Endothelial cell of umbilical vein (primary cell): ENCODE measurements around the gene SESN3. TPM values are rescaled to one million over a fixed set of nuclear protein-coding genes. Genes with fewer than 3 reads are reported as not detected.

Experiments used
- BruUV-seq: library from RNA; stranded (reverse); fragments of 400-500 nt; replicated peaks from 2 replicates; lab custom pipeline; 2021; lab: Mats Ljungman, UMichigan
- CTCF ChIA-PET: fragments of 300-600, 350-600 bp; sonication (Branson Sonifier 250); formaldehyde crosslinking; loops from one replicate; lab custom pipeline; 2021; ENCODE audit warnings: antibody characterized with exemption, inconsistent platforms; lab: Charles Lee
- POLR2A ChIA-PET: fragments of 300-600, 350-600 bp; sonication (Branson Sonifier 250); formaldehyde crosslinking; loops from one replicate; lab custom pipeline; 2021; ENCODE audit warnings: antibody characterized with exemption, inconsistent platforms; lab: Charles Lee
- DNase-seq: peaks from one replicate; pipeline ENCODE4 v3.0.0-alpha.2; 2011; ENCODE audit warnings: low read depth, low spot score
- FAIRE-seq: peaks from 2 replicates; lab custom pipeline; 2011; peaks lifted over from hg19 to GRCh38; lab: Jason Lieb, UNC
- H2AFZ ChIP-seq: 2 replicates; pipeline ENCODE4 v1.6.0; 2012; ENCODE audit warnings: low read depth, low read length, control low read depth, inconsistent platforms
- H3K27ac ChIP-seq: 2 replicates; pipeline ENCODE4 v1.5.1; 2011; ENCODE audit warnings: low read depth, mild to moderate bottlenecking, control low read depth, low read length, moderate library complexity; ENCODE audit not compliant: insufficient read depth
- H3K27me3 ChIP-seq, 2 experiments: 2 replicates each; pipeline versions ENCODE4 v1.6.0 to v1.6.1; 2011; ENCODE audit warnings: low read length in 2 of 2, mixed read lengths in 1 of 2; ENCODE audit not compliant: control insufficient read depth in 2 of 2, insufficient read depth in 2 of 2
- H3K36me3 ChIP-seq, 2 experiments: 2 replicates in 1 of 2; 3 replicates in 1 of 2; pipeline ENCODE4 v1.5.1; 2011; ENCODE audit warnings: low read length in 2 of 2, mild to moderate bottlenecking in 1 of 2, moderate library complexity in 1 of 2; ENCODE audit not compliant: control insufficient read depth in 2 of 2, insufficient read depth in 2 of 2; ENCODE audit errors: extremely low read depth in 1 of 2
- H3K4me1 ChIP-seq: 3 replicates; pipeline ENCODE4 v1.5.1; 2011; ENCODE audit warnings: mild to moderate bottlenecking, low read length; ENCODE audit not compliant: control insufficient read depth, insufficient read depth; ENCODE audit errors: extremely low read depth
- H3K4me2 ChIP-seq: 2 replicates; pipeline ENCODE4 v1.6.1; 2011; ENCODE audit warnings: low read length, control low read depth, mixed read lengths; ENCODE audit not compliant: insufficient read depth
- H3K4me3 ChIP-seq, 3 experiments: fragments of 200-600 bp in 1 of 3; sonication (generic), shearing (Covaris generic) in 1 of 3; replicated peaks in 1 of 3; 2 replicates each; pipeline ENCODE4 v1.5.1; 2011 to 2016; ENCODE audit warnings: control low read depth in 3 of 3, low read length in 3 of 3, mild to moderate bottlenecking in 2 of 3, inconsistent platforms in 1 of 3, low read depth in 1 of 3, moderate library complexity in 1 of 3; ENCODE audit not compliant: insufficient read depth in 1 of 3
- H3K79me2 ChIP-seq: 2 replicates; pipeline ENCODE4 v1.6.0; 2012; ENCODE audit warnings: low read length, inconsistent platforms; ENCODE audit not compliant: control insufficient read depth, insufficient read depth
- H3K9ac ChIP-seq: replicated peaks from 2 replicates; pipeline ENCODE3; 2011; ENCODE audit warnings: low read length, control low read depth; ENCODE audit not compliant: insufficient read depth; ENCODE audit errors: extremely low read depth
- H3K9me1 ChIP-seq: replicated peaks from 3 replicates; pipeline ENCODE4 v1.6.0; 2011; ENCODE audit warnings: mild to moderate bottlenecking, low read length; ENCODE audit not compliant: control insufficient read depth, insufficient read depth; ENCODE audit errors: extremely low read depth
- H3K9me3 ChIP-seq: replicated peaks from 2 replicates; pipeline ENCODE4 v1.5.1; 2012; ENCODE audit warnings: low read length, inconsistent platforms; ENCODE audit not compliant: control insufficient read depth, insufficient read depth
- H4K20me1 ChIP-seq: replicated peaks from 2 replicates; pipeline ENCODE3; 2011; ENCODE audit warnings: mild to moderate bottlenecking, low read length; ENCODE audit not compliant: control insufficient read depth, insufficient read depth; ENCODE audit errors: extremely low read depth
- CTCF ChIP-seq, 2 donors: IDR thresholded peaks; 1 replicate in 1 of 2; 2 replicates in 1 of 2; pipeline ENCODE4 v1.5.1; 2011; ENCODE audit warnings: low read length in 2 of 2, mild to moderate bottlenecking in 2 of 2, moderate library complexity in 2 of 2, control low read depth in 1 of 2, inconsistent platforms in 1 of 2, low read depth in 1 of 2; ENCODE audit not compliant: insufficient read depth in 1 of 2; ENCODE audit errors: extremely low read depth in 1 of 2
- EZH2 ChIP-seq: IDR thresholded peaks from 2 replicates; pipeline ENCODE4 v1.6.1; 2012; ENCODE audit warnings: borderline replicate concordance, low read depth, mild to moderate bottlenecking, moderate library complexity, low read length, inconsistent platforms; ENCODE audit not compliant: severe bottlenecking
- FOS ChIP-seq: IDR thresholded peaks from 2 replicates; pipeline ENCODE4 v1.6.1; 2011; ENCODE audit warnings: mild to moderate bottlenecking, low read length, moderate library complexity, borderline replicate concordance; ENCODE audit not compliant: insufficient read depth
- GATA2 ChIP-seq: IDR thresholded peaks from 2 replicates; pipeline ENCODE4 v1.7.0; 2011; ENCODE audit warnings: low read depth, mild to moderate bottlenecking, moderate library complexity, mixed read lengths, low read length; ENCODE audit not compliant: insufficient read length, insufficient read depth
- JUN ChIP-seq: IDR thresholded peaks from 2 replicates; pipeline ENCODE4 v1.6.1; 2011; ENCODE audit warnings: borderline replicate concordance, low read depth; ENCODE audit not compliant: insufficient read length, insufficient read depth
- MAX ChIP-seq: IDR thresholded peaks from 2 replicates; pipeline ENCODE4 v1.6.1; 2011; ENCODE audit not compliant: insufficient read depth, insufficient read length
- MYC ChIP-seq: IDR thresholded peaks from one replicate; pipeline ENCODE4 v1.6.1; 2011; ENCODE audit warnings: mild to moderate bottlenecking, low read depth, low read length
- POLR2A ChIP-seq: IDR thresholded peaks from 2 replicates; pipeline ENCODE4 v1.6.1; 2012; ENCODE audit warnings: low read depth, mild to moderate bottlenecking, control low read depth, low read length
- POLR2AphosphoS5 ChIP-seq: IDR thresholded peaks from 2 replicates; pipeline ENCODE4 v1.6.1; 2012; ENCODE audit warnings: low read depth, mild to moderate bottlenecking, control low read depth, low read length, moderate library complexity; ENCODE audit not compliant: insufficient read depth
- dilution Hi-C: fragments of 300-500 bp; cut with MboI; formaldehyde crosslinking; loops from one replicate; pipeline ENCODE4 v1.15.0; 2019; ENCODE audit warnings: low sequenced_read_pairs; ENCODE audit not compliant: extremely low pct_ligation_motif_present
- intact Hi-C: fragments of 100-400 bp; cut with micrococcal nuclease; formaldehyde crosslinking; loops from one replicate; pipeline ENCODE4 v1.10.0; 2022
- polyA plus RNA-seq, 4 experiments: library from polyadenylated mRNA; depleted of rRNA in 3 of 4; stranded (reverse) in 3 of 4; unstranded in 1 of 4; fragments of >200 nt; gene quantifications; 2 replicates each; pipeline versions ENCODE4 v1.2.1 to v1.2.3, GENCODE V29; 2011 to 2012; ENCODE audit warnings: missing spikeins in 1 of 4
- total RNA-seq: library from RNA; stranded (reverse); gene quantifications from 2 replicates; pipeline ENCODE4 v1.2.3, GENCODE V29; 2021

The SESN3 gene
- total and polyA plus RNA-seq, 2 donors (not counting 3 experiments of a cell fraction or from before 2014, with no cell fraction given) = 1.6 to 6.9 TPM

DNA sequence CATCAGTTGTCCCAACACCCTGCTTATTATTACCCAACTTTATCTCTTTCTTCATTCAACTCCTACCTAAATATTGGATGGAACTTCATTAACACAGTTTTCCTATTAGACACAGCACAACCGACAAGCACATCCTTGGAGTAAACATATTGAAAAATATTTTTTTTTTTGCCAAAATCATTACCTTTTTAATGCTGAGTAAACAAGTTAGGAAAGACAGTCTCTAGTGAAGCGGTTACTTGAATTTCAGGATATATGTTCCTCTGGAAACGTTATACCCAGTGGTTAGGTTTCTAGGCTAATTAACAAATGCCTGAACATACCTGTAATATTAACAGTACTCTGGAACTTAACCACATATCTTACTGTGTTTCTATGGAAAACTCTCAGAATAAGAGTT, 11.4 kb downstream of the SESN3 start:
- TF ChIP-seq EZH2 = no peak
- TF ChIP-seq MAX = no peak
- no peak for TF ChIP-seq FOS
- TF ChIP-seq POLR2A = no peak
- no peak for TF ChIP-seq POLR2AphosphoS5
- TF ChIP-seq JUN = no peak
- no peak for TF ChIP-seq CTCF (IDR thresholded peaks at IDR 0.05; ENCODE audit: extremely low read depth in 1 of 2, insufficient read depth in 1 of 2, low read depth in 1 of 2, low read length in 2 of 2)
- no peak for TF ChIP-seq GATA2
- no peak for TF ChIP-seq MYC
- intact Hi-C loops = no loop called here
- Histone ChIP-seq H2AFZ (no peak overlapping the region), H3K9me1 (peaks cover 3% of the 10 kb centered on the region), H3K27me3 (no peaks in the 10 kb centered on the region), H3K4me1 (no peaks in the 10 kb centered on the region), H3K36me3 (no peaks in the 10 kb centered on the region), H3K4me2 (no peak overlapping the region), H3K9me3 (no peaks in the 10 kb centered on the region), H3K4me3 (no peak overlapping the region), H4K20me1 (no peaks in the 10 kb centered on the region), H3K27ac (no peak overlapping the region), H3K9ac (no peak overlapping the region), H3K79me2 (no peaks in the 10 kb centered on the region)
- DNase-seq = no peak
- ChIA-PET CTCF (no interaction called here), POLR2A (no interaction called here)
- dilution Hi-C loops = no loop called here
- no peak for FAIRE-seq
- no TSS peak for BruUV-seq
